HG03432 (cell line): ENCODE results near the gene ILK.

Experiments
- ATAC-seq: cut with Tn5 transposase; IDR thresholded peaks from one replicate; pipeline ENCODE4 v1.9.1; 2021; ENCODE audit warnings: mild to moderate bottlenecking, moderate library complexity; ENCODE audit not compliant: unreplicated experiment

The ILK gene

DNA sequence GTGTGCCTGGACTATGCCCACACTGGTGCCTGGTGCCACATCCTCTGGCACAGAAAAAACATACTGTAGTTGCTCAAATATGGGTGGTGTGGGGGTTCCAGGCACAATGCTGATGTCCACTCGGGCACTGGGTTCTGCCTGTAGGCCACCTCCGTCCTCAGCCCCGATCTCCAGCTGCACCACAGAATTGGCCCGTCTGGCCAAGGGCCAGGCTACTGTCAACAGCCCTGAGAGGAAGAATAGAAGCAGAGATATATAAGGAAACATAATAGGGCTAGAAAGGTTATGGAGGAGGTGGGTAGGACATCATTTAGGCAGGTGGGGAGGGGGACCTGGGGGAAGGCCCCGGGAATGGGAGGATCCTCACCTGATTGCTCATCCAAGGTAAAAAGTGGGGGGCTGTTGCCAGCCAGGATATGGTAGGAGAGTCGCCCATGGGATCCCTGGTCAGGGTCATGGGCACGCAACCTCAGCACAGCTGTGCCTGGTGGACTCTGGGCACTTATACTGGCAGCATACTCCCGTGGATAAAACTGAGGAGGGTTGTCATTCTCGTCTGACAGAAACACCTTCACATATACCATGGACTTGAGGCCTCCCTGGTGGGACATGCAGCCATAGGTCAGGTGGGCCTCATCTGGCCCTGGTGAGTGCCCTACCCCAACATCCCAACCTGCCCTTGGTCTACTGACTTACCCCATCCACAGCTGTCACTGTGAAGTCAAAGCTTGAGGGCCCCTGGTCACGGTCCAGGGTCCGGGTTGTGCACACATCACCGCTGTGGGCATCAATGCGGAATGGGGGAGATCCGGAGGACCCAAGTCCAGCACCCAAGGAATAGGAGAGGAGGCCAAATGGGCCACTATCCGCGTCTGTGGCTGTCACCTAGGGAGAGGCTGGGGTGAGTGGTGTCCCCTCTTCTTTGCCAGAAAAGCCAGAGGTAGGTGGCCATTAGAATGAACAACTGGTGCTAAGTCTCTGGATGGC is 30.1 kb downstream of the ILK start:
- ATAC-seq = no peak

DNA sequence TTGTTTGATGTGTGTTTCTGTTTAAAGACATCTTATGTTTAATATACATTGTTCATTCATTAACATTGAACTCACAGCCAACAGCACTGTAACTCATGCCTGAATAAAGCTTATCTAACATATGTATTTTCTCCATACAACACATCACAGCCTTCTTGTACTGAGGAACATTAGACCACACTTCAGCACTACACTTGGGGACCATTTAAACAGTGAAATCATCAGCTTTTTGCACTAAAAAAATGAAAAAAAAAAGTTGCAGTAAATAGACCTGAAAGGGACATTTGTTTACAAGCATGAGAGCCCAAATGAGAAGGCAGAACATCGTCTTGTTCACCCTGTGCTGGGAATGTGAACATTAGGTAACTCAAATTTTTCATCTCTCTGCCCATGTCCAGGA is 31.0 kb downstream of the ILK start:
- ATAC-seq = no peak

GRCh38 chr11:6635082-6635932 is 31.7 kb downstream of the ILK start:
- no peak for ATAC-seq

DNA sequence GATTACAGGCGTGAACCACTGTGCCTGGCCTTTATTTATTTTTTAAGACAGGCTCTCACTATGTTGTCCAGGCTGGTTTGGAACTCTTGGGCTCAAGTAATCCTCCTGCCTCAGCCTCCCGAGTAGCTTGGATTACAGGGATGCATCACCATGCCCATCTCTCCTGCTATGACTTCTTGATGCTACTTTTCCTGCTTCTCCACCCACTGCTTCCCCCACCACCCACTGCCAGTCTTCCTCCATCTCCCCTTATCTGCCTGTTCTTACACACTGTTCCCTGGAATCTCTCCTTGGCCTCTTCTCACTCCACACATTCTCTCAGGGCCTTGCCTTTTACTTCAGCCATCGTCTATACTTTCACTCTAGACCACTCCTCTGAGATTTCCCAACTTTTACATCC is 32.9 kb downstream of the ILK start:
- ATAC-seq = no peak

DNA sequence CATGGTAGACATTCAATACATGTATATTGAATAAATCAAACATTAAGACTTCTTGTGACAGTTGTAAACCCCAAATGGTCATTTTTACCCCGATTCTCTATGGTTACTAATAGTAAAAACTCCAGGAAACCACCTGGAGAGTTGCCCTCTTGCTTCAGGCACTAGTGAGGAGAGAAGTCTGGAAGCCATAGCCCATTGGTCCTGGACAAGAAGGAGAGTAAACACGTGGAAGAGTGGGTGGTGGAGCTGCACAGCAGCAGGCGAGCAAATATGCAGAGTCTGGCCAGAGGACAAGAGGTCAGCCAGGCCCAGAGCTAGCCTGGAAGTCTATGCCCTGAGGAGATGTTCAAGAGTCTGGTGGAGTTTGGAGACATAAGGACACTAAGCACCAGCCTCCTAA is 34.3 kb downstream of the ILK start:
- no peak for ATAC-seq

- no peak for ATAC-seq
These were observed 34.9 kb downstream of the ILK start for GRCh38 chr11:6638429-6638828.

GRCh38 chr11:6640036-6640984 is 36.7 kb downstream of the ILK start:
- no peak for ATAC-seq

GRCh38 chr11:6640985-6641701 is 37.6 kb downstream of the ILK start:
- no peak for ATAC-seq

GRCh38 chr11:6642957-6643356 is 39.4 kb downstream of the ILK start:
- no peak for ATAC-seq

DNA sequence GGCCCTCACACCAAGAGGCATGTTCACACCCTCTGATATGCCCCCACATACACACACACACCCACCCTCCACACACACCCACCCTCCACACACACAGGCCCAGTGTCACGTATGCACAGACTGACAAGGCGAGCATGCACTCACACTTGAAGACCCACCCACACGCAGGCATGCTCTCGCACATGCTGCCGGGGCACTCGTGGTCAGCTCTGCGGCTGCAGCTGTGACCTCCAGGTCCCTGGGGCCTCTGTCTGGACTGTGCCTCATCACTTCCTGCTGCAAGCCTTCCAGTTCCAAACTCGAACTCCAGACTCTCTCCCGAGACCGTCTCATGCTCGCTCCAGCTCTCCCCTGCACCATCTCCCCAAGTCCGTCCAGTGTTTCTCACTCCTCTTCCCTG is 42.5 kb downstream of the ILK start:
- no peak for ATAC-seq

DNA sequence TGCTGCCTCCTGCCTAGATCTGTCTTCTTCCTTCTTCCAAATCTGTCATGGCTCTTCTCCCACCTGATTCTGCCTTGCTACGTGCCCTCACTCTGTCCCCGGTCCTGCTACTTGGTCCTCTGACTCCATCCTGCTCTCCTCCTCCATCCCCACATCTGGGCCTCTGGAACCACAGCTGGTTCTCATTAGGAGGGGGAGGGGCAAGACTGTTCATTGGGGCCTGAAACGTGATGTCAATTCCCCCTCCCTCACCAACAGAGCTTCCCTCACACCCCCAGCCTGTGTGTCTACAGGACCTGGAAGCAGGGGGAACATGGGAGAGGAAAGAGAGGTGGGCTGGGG is 43.0 kb downstream of the ILK start:
- no peak for ATAC-seq

GRCh38 chr11:6646918-6647679 is 43.5 kb downstream of the ILK start:
- ATAC-seq = peak; percentile 94

DNA sequence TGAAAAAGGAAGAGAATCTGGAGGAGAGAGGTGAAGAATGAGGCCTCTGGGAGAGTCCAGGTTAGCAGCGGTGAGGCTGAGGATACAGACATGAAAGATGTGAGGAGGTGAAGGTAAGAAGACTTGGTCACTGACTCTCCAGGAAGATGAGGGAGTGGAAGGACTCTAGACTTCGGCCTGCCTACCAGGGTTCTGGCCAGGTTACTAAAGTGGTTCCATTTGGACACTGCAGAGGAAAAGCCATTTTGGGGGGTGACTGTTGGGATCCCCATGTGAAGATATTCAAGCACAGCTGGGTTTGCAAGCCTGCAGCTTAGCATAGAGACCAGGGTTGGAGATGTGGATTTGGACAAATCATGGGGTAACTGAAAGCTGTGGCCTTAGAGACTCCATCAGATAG is 44.3 kb downstream of the ILK start:
- ATAC-seq = no peak

DNA sequence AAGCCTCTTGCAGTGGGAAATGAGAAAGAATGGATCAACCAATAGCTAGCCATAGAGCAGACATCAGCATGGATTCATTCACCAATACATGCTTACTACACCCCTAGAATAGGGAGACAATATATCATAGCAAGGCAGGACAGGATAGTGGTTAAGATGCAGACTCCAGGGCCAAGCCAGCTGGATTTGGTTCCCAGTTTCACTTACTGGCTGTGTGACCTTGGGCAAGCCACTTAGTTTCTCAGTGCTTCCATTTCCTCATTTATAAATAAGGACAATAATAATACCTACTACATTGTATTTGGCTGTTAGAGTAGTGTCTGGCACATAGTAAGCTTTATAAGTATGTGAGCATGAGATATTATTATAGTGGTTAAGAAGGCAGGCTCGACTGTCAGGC is 44.9 kb downstream of the ILK start:
- no peak for ATAC-seq

DNA sequence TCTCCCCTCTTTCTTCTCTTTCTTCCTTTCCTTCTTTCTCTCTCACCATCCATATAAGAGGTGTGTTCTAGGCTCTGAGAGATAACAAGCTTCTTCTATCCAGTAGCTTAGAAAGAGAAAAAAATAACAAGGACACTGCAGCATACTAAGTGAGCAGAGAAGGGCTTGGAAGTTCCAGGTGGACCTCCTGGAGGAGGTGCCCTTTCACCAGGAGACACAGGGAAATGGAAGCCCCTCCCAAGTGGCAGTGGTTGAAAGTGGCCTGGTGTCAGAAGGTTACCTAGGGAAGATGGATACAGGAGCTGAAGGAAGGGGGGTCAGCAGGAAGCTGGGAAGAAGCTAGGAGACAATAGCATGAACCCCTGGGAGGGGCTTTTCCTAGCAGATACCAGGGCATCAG is 46.5 kb downstream of the ILK start:
- ATAC-seq = no peak

DNA sequence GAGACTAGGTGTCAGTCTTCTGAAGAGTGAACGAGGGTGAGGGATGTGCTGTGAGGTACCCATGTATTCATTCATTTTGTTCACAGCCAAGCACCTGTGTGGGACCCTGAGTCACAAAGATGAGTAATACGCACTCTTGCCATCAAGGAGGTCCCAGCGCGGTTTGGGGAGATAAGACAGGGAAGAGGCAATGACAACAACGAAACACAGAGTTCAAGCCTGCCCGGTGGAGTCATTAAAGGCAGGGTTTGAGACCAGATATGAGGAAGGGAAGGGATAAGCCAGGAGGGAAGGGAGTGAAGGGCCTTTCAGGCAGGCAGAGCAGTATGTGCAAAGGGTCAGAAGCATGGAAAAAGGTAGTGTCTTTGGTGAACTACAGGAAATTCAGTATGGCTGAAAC is 47.4 kb downstream of the ILK start:
- no peak for ATAC-seq

DNA sequence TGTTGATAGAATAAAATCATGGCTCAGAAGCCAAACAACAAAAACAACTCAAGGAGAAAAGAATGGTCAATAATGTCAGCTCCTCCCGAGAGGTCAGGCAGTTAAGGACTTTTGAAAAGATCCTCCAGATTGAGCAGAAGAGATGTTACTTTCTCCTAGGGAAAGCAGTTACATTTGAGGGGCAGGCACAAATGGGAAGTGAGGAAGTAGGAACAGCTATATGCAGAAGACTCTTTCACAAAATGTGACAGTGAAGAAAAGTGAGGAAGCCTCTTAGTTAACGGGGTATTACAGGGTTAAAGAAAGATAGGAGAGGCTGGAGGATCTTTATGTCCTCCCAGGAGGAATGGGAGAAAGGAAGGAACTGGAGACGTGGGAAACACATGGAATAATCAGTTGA is 48.6 kb downstream of the ILK start:
- no peak for ATAC-seq

DNA sequence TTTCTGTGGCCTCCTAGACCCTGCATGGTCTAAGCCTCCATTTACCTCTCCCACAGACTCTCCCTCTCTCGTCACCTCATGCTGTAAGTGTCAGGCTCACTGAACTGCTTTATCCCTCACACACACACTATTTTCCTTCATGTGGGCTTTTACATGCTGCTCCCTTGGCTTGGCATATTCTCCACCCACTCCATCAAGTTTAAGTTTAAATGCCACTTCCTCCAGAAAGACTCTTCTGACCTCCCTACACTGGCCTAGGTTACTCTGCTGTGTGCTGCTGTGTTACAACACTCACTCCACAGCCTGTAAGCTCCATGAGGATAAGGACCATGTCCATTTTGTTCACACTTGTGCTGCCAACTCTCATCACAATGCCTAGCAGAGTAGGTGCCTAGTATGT is 49.5 kb downstream of the ILK start:
- no peak for ATAC-seq

DNA sequence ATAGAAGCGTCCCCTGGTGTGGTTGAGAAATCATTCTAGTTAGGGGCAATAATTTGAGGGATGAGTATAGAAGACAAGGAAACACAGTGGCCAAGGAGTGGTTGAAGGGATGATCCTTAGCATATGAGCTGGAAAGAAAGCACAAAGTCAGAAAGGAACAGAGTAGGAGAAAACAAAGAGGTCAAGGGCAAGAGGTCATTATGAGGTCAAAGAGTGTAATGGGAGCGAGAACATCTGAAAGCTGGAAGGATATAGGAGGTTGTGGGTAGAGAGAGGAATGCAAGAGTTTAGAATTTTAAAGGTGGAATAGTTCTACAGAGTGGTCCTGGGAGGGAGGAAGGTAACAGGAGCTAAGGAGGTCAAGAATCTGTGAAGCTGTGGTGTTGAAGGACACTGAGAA is 50.1 kb downstream of the ILK start:
- ATAC-seq = no peak
